ENCODE data around the gene PLEKHA7. TPM values are rescaled to one million over a fixed set of nuclear protein-coding genes. Genes with fewer than 3 reads are reported as not detected.

PLEKHA7 gene
- total RNA-seq, 2 experiments from 2014 or later = 0.47 to 0.50 TPM

DNA sequence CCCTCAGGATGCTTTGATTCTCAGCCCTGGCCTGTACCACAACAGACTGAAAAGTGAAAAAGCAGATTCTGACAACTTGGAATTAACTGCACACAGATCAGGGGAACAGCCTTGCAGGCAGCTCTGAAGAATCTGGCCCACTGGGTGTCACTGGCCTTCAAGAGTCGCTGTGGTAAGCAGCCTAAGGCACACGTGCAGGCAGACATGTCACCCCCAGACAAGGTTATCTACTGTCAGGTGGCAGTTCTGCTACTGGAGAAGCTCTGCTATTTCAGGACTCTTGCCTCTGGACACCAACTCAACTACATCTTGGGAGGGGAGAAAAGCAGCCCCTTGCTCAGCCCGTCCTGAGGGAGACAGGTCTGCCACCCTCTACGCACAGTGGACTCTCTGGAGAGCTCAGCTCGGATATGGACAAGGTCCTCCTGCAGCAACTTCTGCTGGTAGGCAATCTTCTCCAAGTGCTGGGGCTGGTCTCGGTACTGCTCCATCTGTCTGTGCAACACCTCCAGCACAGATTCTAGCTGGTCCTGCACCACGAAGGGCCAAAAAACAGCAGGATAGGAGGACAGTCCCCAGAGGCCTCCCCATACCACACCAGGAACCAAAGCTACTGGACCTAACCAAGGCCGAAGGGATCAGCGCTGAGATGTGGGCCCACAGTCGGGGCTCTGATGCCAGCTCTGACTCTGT, 212.8 kb downstream of the PLEKHA7 start:
- Mint-ChIP-seq H3K27ac (no peak overlapping the region), H3K36me3 (ENCODE audit: low read depth) (no peaks in the 10 kb centered on the region), H3K4me3 (no peak overlapping the region), H3K4me1 (ENCODE audit: low read depth) (peaks cover 4% of the 10 kb centered on the region), H3K9me3 (ENCODE audit: insufficient read depth) (no peaks in the 10 kb centered on the region), H3K27me3 (ENCODE audit: low read depth) (peaks cover 4% of the 10 kb centered on the region)
- ATAC-seq (no peak), DNase-seq (no peak)
- CTCF ChIA-PET = interaction anchor here (0.9 to 2.1 kb wide), 5 partner anchors 12 to 429 kb away, joined by 3 to 9 read pairs (median 5); no protein-coding TSS in a partner anchor
- POLR2A ChIA-PET = no interaction called here

DNA sequence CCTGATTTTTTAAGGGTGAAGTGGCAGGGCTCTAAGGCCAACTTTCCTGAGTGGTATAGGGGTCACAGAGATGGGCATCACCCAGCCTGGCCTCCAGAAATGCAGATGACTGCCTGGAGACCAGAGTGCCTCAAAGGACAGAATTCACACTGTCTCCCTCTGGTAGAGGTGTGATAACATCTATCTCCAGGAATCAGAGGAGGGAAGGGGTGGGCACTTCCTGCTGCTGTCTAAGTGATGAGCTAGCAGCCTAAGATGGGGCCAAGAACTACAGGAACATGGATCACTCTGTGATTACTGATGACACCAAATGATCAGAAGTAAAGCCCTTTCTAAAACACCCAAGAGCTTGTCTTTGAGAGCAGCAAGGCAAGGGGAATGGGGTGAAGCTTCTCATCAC, 213.8 kb downstream of the PLEKHA7 start:
- Mint-ChIP-seq H3K36me3 (ENCODE audit: low read depth) (no peaks in the 10 kb centered on the region), H3K27me3 (ENCODE audit: low read depth) (peaks cover 4% of the 10 kb centered on the region), H3K27ac (no peak overlapping the region), H3K4me1 (ENCODE audit: low read depth) (peaks cover 4% of the 10 kb centered on the region), H3K9me3 (ENCODE audit: insufficient read depth) (no peaks in the 10 kb centered on the region), H3K4me3 (no peak overlapping the region)
- CTCF ChIA-PET = interaction anchor here (0.9 to 2.1 kb wide), 2 partner anchors 15 to 20 kb away, joined by 8 to 9 read pairs; no protein-coding TSS in a partner anchor
- ATAC-seq (no peak), DNase-seq (no peak)
- POLR2A ChIA-PET = no interaction called here

DNA sequence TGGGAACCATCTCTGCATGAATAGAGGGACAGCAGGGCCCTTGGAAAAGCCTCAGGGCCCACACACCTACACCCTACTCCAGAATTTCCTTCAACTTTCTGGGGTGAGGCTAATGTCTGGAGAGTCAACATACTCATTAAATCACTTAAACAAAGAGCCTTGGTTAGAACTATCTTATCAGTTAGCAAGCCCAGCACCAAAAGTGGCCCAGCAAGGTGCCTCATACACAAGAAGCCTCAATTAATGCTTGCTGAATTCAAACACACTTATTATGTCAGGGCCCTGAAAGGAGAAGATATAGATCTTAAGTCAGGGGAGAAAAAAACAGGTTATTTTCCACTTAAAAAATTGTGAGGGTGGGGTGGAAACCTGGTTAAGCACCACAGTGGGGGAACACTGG, 214.3 kb downstream of the PLEKHA7 start:
- ChIA-PET POLR2A (no interaction called here), CTCF (no interaction called here)
- Mint-ChIP-seq H3K9me3 (ENCODE audit: insufficient read depth) (no peaks in the 10 kb centered on the region), H3K36me3 (ENCODE audit: low read depth) (no peaks in the 10 kb centered on the region), H3K27ac (no peak overlapping the region), H3K27me3 (ENCODE audit: low read depth) (peaks cover 3% of the 10 kb centered on the region), H3K4me1 (ENCODE audit: low read depth) (peaks cover 8% of the 10 kb centered on the region), H3K4me3 (no peak overlapping the region)
- ATAC-seq (no peak), DNase-seq (no peak)

DNA sequence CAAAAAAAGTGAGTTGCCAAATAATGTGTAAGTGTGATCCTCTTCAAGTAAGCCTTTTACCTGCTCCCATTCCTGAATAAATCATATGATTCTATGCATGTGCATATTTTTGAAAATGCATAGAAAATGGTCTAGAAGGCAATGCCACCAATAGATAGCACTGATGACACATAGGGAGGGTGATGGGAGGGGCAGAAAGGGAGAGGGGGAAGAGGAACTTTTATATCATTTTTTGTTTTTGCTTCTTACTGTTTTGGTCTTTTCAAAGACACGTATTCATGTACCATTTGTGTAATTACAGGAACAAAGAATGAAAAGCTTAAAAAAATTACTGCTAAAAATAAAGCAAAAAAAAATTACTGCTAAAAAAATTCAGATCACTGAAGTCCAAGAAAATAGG, 215.0 kb downstream of the PLEKHA7 start:
- CTCF ChIA-PET = no interaction called here
- Mint-ChIP-seq H3K27me3 (ENCODE audit: low read depth) (no peaks in the 10 kb centered on the region), H3K27ac (no peak overlapping the region), H3K9me3 (ENCODE audit: insufficient read depth) (no peaks in the 10 kb centered on the region), H3K4me3 (no peak overlapping the region), H3K4me1 (ENCODE audit: low read depth) (peaks cover 9% of the 10 kb centered on the region), H3K36me3 (ENCODE audit: low read depth) (no peaks in the 10 kb centered on the region)
- DNase-seq = no peak
- POLR2A ChIA-PET = no interaction called here
- ATAC-seq = no peak

DNA sequence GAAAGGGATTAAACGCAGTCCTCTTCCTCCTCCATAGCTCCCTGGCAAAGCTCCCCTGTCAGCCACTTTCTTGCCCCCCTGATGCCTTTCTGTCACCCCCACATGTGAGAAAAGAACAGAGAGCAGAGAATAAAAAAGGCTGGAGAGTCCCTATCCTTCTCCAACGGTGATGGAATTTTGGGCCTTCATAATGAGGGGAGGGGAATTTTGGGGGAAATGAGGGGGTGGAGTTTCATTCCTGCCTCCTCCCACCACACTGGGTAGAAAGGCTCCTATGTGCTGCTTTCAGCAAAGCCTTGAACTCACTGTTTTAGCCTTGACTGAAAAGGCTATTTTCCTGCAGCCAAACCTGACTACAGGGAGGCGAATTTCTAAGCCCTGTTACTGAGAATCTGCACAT, 216.4 kb downstream of the PLEKHA7 start:
- Mint-ChIP-seq H3K4me1 (ENCODE audit: low read depth) (peaks cover 9% of the 10 kb centered on the region), H3K4me3 (no peak overlapping the region), H3K36me3 (ENCODE audit: low read depth) (no peaks in the 10 kb centered on the region), H3K27ac (no peak overlapping the region), H3K27me3 (ENCODE audit: low read depth) (no peaks in the 10 kb centered on the region), H3K9me3 (ENCODE audit: insufficient read depth) (no peaks in the 10 kb centered on the region)
- ChIA-PET POLR2A (no interaction called here), CTCF (interaction anchor here (1.2 to 1.5 kb wide), 2 partner anchors 10 to 12 kb away, joined by 4 to 7 read pairs; no protein-coding TSS in a partner anchor)
- ATAC-seq = no peak
- DNase-seq = no peak

DNA sequence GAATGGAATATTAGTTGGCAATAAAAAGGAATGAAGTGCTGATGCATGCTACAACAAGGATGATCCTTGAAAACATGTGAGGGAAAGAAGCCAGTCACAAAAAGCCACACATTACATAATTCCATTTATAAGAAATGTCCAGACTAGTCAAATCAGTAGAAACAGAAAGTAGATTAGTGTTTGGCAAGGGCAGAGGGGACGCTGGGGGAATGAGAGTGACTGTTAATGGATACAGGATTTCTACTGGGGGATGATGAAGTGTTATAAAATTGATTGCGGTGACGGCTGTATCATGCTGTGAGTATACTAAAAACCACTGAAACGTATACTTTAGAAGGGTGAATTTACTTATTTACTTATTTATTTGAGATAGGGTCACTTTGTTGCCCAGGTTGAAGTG, 217.9 kb downstream of the PLEKHA7 start:
- no peaks in the 10 kb centered on the region for H3K27me3 Mint-ChIP-seq (ENCODE audit: low read depth)
- H3K27ac Mint-ChIP-seq = no peak overlapping the region
- peaks cover 9% of the 10 kb centered on the region for H3K4me1 Mint-ChIP-seq (ENCODE audit: low read depth)
- DNase-seq (no peak), ATAC-seq (no peak)
- ChIA-PET CTCF (no interaction called here), POLR2A (no interaction called here)
- no peaks in the 10 kb centered on the region for H3K36me3 Mint-ChIP-seq (ENCODE audit: low read depth)
- no peak overlapping the region for H3K4me3 Mint-ChIP-seq
- H3K9me3 Mint-ChIP-seq (ENCODE audit: insufficient read depth) = no peaks in the 10 kb centered on the region

DNA sequence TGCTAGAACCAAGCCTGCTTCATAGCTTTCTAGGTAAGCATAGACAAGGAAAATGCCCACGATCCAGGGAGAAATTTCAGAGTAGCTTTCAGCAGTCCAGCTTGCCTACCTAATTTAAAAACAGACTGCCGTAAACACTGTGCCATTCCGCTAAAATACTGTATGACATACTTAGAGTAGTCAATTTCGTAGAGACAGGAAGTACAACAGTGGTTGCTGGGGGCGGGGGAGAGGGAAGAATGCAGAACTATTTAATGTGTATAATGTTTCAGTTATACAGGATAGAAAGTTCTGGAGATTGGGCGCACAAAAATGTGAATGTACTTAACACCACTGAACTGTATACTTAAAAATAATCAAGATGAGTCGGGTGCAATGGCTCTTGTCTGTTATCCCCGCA, 219.1 kb downstream of the PLEKHA7 start:
- Mint-ChIP-seq H3K4me3 (no peak overlapping the region), H3K27ac (no peak overlapping the region), H3K4me1 (ENCODE audit: low read depth) (peaks cover 6% of the 10 kb centered on the region), H3K27me3 (ENCODE audit: low read depth) (no peaks in the 10 kb centered on the region), H3K9me3 (ENCODE audit: insufficient read depth) (no peaks in the 10 kb centered on the region), H3K36me3 (ENCODE audit: low read depth) (no peaks in the 10 kb centered on the region)
- ChIA-PET CTCF (interaction anchor here (1.2 kb wide), 2 partner anchors 10 to 11 kb away, joined by 4 read pairs; no protein-coding TSS in a partner anchor), POLR2A (no interaction called here)
- ATAC-seq = no peak
- peak; percentile 36 for DNase-seq

DNA sequence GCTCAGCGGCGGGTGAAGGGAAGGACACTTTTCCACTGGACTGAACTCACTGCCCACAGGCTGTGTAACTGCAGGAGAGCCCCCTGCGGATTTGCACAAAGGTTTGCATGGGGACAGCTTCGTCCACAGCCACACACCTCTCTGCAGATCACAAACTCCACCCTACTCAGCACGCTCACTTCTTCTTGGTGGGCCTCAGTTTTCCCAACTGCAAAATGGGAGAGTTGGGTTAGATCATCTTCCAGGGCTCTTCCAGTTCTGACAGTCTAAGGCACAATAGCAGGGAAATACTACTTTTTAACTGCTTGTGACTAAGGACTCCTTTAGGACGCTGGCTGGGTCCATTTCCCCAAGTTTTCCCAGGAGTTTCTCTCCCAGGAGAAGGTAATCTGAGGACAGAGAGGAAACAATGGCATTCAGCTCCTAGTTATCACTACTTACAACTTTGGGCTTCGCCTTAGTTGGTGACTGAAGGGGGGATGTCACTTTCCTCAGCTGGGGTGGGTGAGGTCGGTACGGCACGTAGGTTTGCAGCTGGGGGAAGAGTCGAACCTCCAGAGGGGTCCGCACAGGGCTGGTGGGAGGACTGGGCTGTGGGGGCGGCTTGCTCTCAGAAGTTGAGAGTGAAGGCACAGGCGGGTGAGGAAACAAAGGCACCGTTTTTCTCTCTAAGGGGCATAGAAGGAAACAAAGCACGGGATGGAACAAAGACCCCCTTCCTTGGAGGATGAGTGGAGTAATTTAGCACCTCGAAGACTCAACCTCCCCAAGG, 220.0 kb downstream of the PLEKHA7 start:
- no peak overlapping the region for H3K27ac Mint-ChIP-seq
- ATAC-seq = no peak
- DNase-seq = no peak
- H3K4me1 Mint-ChIP-seq (ENCODE audit: low read depth) = peaks cover 6% of the 10 kb centered on the region
- no peaks in the 10 kb centered on the region for H3K27me3 Mint-ChIP-seq (ENCODE audit: low read depth)
- H3K4me3 Mint-ChIP-seq = no peak overlapping the region
- ChIA-PET CTCF (interaction anchor here (0.6 to 1.2 kb wide), 3 partner anchors 9 to 26 kb away, joined by 3 to 4 read pairs (median 4); no protein-coding TSS in a partner anchor), POLR2A (no interaction called here)
- H3K36me3 Mint-ChIP-seq (ENCODE audit: low read depth) = no peaks in the 10 kb centered on the region
- H3K9me3 Mint-ChIP-seq (ENCODE audit: insufficient read depth) = no peaks in the 10 kb centered on the region

DNA sequence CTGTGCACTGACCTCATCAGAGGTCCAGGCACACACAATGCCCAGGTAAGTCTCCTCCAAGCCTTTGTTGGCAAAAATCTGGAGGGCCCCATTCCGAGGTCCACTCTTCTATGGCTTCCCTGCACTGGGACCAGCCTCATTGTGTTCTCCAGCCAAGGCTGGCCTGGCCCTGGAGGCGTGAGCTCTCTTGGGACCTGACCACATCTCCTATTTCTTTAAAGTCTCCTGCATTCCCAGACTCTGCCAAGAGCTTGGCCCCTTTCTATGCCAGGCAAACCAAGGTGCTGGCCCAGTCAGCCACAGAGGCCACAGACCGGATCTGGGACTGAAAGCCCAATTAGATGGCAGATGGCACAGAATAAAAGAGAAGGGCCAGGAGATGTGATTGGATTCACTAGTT, 220.7 kb downstream of the PLEKHA7 start:
- CTCF ChIA-PET = interaction anchor here (0.6 to 1.4 kb wide), 2 partner anchors 27 kb away, joined by 3 to 4 read pairs; no protein-coding TSS in a partner anchor
- POLR2A ChIA-PET = no interaction called here
- H3K9me3 Mint-ChIP-seq (ENCODE audit: insufficient read depth) = no peaks in the 10 kb centered on the region
- peaks cover 6% of the 10 kb centered on the region for H3K4me1 Mint-ChIP-seq (ENCODE audit: low read depth)
- ATAC-seq (no peak), DNase-seq (no peak)
- H3K4me3 Mint-ChIP-seq = no peak overlapping the region
- no peak overlapping the region for H3K27ac Mint-ChIP-seq
- no peaks in the 10 kb centered on the region for H3K36me3 Mint-ChIP-seq (ENCODE audit: low read depth)
- no peaks in the 10 kb centered on the region for H3K27me3 Mint-ChIP-seq (ENCODE audit: low read depth)

DNA sequence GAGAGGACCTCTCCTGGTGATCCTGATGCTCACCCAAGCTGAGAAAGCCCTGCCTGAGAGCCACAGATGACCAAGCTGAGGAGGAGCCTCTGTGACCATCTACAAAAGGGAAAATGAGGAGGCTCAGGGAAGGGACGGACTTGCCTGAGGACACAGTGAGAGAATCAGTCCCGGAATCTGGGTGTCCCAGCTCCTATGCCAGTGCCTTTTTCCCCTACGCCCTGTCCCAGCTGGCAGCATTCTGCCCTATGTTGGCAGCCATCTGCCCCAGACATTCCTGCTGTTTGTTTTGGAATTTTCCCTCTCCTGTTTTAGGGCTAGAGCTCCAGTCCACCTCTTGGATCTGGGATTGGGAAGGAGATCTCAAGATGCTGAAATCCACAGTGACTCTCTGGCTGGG, 221.2 kb downstream of the PLEKHA7 start:
- H3K27ac Mint-ChIP-seq = no peak overlapping the region
- H3K27me3 Mint-ChIP-seq (ENCODE audit: low read depth) = no peaks in the 10 kb centered on the region
- ATAC-seq (no peak), DNase-seq (no peak)
- no peaks in the 10 kb centered on the region for H3K36me3 Mint-ChIP-seq (ENCODE audit: low read depth)
- H3K4me1 Mint-ChIP-seq (ENCODE audit: low read depth) = peaks cover 6% of the 10 kb centered on the region
- ChIA-PET CTCF (interaction anchor here (1.4 kb wide), 1 partner anchor 28 kb away, joined by 4 read pairs; no protein-coding TSS in a partner anchor), POLR2A (no interaction called here)
- no peak overlapping the region for H3K4me3 Mint-ChIP-seq
- no peaks in the 10 kb centered on the region for H3K9me3 Mint-ChIP-seq (ENCODE audit: insufficient read depth)

DNA sequence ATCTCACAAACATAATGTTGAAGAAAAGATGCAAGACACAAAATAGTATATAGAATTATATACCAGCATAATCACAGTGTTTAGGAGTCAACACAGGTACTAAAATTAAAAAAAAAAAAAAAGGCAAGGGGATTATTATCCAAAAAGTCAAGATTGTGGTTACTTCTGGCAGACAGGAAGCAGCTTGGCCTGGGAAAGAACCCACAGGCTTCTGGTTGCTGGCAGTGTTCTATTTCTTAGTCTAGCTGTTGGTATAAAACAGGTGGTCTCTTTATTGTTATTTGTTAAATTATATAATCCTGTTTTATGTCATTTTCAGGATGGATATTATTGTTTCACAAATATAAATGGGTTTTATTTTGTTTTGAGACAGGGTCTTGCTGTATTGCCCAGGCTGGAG, 221.8 kb downstream of the PLEKHA7 start:
- Mint-ChIP-seq H3K27ac (no peak overlapping the region), H3K27me3 (ENCODE audit: low read depth) (no peaks in the 10 kb centered on the region), H3K9me3 (ENCODE audit: insufficient read depth) (no peaks in the 10 kb centered on the region), H3K36me3 (ENCODE audit: low read depth) (no peaks in the 10 kb centered on the region), H3K4me3 (no peak overlapping the region), H3K4me1 (ENCODE audit: low read depth) (peaks cover 6% of the 10 kb centered on the region)
- CTCF ChIA-PET = interaction anchor here (1.4 kb wide), 1 partner anchor 28 kb away, joined by 4 read pairs; no protein-coding TSS in a partner anchor
- POLR2A ChIA-PET = no interaction called here
- ATAC-seq (no peak), DNase-seq (no peak)

DNA sequence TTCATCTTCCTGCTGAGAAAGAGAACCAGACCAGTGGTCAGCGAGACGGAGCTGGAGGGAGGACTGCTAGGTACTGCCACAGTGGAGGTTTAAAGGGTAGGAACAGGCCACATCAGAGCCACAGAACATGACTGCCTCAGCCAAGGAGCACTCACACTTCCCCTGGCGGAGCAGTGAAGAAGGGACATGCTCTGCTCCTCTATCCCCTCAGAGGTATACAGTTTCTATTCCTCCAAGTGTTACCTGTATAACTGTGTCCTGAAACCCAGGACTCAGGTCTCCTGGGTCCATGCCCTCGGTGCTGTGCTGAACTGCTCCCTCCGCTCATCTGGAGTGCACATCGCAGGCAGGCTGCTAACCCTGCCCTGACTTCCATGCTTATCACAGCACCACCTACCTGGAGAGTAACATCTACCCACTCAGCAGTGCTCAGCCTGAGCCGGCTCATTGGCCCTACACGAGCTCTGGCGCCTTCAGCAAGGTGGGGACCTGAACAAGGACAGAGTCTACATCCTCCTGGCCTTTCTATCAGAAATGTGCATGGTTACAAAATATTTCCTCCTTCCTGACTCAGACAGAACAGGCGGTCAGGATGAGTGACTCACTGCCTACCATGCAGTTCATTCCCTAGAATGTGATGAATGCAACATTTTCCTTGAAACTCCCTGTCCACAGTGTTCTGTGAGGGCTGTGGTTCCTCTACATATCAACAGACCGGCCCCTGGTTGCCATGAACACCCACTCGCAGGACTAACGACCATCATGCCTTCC, 222.8 kb downstream of the PLEKHA7 start:
- no peak for ATAC-seq
- Mint-ChIP-seq H3K27ac (no peak overlapping the region), H3K27me3 (ENCODE audit: low read depth) (no peaks in the 10 kb centered on the region), H3K36me3 (ENCODE audit: low read depth) (no peaks in the 10 kb centered on the region), H3K4me1 (ENCODE audit: low read depth) (peaks cover 6% of the 10 kb centered on the region), H3K9me3 (ENCODE audit: insufficient read depth) (no peaks in the 10 kb centered on the region), H3K4me3 (no peak overlapping the region)
- ChIA-PET POLR2A (no interaction called here), CTCF (no interaction called here)
- DNase-seq = no peak
